Activated naive CD8-positive, alpha-beta T cell treated with anti-CD3 and anti-CD28 coated beads, Interleukin-2, amount 50 U/mL, for 24 hours (primary cell): ENCODE results near the gene SFT2D2.
"Not testable (repeated sequence)": the region's sequence is repeated elsewhere in the genome, so short reads cannot be mapped to it uniquely, and the experiment has no call there.

Experiments used
- ATAC-seq: fragments of 150-1000 bp; cut with Tn5 transposase; one replicate; pipeline ENCODE4 v1.10.0; 2021
- DNase-seq: peaks from one replicate; pipeline ENCODE4 v3.0.0; 2021
- H3K27ac Mint-ChIP-seq: one replicate; pipeline ENCODE4 v1.8.0; 2021; ENCODE audit warnings: mild to moderate bottlenecking, mixed read lengths
- H3K27me3 Mint-ChIP-seq: one replicate; pipeline ENCODE4 v1.8.0; 2021; ENCODE audit warnings: mixed read lengths
- H3K36me3 Mint-ChIP-seq: one replicate; pipeline ENCODE4 v1.8.0; 2021; ENCODE audit warnings: low read depth, mixed read lengths
- H3K4me1 Mint-ChIP-seq: one replicate; pipeline ENCODE4 v1.8.0; 2021; ENCODE audit warnings: mixed read lengths
- H3K4me3 Mint-ChIP-seq: one replicate; pipeline ENCODE4 v1.8.0; 2021; ENCODE audit warnings: mild to moderate bottlenecking, moderate library complexity, mixed read lengths
- H3K9me3 Mint-ChIP-seq: one replicate; pipeline ENCODE4 v1.8.0; 2021; ENCODE audit warnings: mixed read lengths

Gene SFT2D2

DNA sequence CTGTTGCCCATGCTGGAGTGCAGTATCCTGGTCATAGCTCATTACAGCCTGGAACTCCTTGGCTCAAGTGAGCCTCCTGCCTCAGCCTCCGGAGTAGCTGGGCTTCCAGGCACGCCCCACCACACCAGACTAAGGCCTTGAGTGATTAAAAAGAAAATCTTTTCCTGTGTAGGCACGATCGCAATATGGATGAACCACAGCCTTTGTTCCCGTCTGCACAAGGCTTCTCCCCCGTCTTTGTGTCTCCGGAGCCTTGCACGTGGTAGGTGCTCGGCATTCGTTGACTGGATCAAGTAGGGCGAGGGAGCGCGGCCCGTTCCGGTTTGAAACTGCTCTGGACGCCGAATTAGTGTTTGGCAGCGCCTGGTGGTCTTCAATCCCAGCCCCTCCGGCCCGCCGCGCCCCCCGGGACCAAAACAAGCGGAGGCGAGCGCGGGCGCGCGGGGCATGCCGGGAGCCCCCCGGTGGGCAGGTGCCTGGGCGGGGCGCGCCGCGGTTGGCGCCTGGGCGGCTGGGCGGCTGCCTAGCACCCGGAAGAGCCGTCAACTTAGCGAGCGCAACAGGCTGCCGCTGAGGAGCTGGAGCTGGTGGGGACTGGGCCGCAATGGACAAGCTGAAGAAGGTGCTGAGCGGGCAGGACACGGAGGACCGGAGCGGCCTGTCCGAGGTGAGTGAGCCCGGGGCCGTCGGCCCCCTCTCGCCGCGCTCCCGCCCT, at the start of gene SFT2D2:
Gene SFT2D2, plus strand, starts transcription at position 529 of the 715 bp plus-strand sequence. Its CDS starts 76 bp downstream, at position 605.
- H3K4me3 Mint-ChIP-seq: peak within 1 kb of the TSS; percentile 92
- H3K4me1 Mint-ChIP-seq: peaks cover 53% of the 10 kb centered on the region
- peaks cover 5% of the 10 kb centered on the region for H3K27me3 Mint-ChIP-seq
- ATAC-seq (peak; percentile 90), DNase-seq (peak; percentile 82)
- H3K27ac Mint-ChIP-seq: peak within 1 kb of the TSS; percentile 80
- peaks cover 26% of the 10 kb centered on the region for H3K36me3 Mint-ChIP-seq
- no peaks in the 10 kb centered on the region for H3K9me3 Mint-ChIP-seq

DNA sequence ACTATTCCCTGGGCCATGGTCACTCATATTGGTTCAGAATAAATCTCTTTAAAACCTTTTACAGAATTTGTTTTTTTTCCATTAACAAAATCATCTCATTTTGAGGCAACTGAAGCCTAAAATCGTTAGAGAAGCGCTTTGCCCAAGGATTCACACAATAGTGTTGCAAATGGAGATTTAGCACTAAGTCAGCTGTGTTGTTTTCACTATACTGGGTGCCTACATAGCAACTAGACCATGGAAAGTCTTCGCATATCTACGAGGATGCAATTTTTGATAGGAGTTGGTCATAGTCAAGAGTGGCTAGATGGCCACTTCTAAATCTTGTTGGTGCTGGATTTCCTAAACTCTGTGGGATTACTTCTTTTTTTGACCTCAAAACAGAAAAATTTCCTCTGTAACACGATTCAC, 47.6 kb upstream of the SFT2D2 start:
- H3K9me3 Mint-ChIP-seq: no peaks in the 10 kb centered on the region
- peaks cover 6% of the 10 kb centered on the region for H3K4me1 Mint-ChIP-seq
- no peak overlapping the region for H3K4me3 Mint-ChIP-seq
- DNase-seq (no peak), ATAC-seq (no peak)
- no peak overlapping the region for H3K27ac Mint-ChIP-seq
- peaks cover 5% of the 10 kb centered on the region for H3K27me3 Mint-ChIP-seq
- no peaks in the 10 kb centered on the region for H3K36me3 Mint-ChIP-seq

DNA sequence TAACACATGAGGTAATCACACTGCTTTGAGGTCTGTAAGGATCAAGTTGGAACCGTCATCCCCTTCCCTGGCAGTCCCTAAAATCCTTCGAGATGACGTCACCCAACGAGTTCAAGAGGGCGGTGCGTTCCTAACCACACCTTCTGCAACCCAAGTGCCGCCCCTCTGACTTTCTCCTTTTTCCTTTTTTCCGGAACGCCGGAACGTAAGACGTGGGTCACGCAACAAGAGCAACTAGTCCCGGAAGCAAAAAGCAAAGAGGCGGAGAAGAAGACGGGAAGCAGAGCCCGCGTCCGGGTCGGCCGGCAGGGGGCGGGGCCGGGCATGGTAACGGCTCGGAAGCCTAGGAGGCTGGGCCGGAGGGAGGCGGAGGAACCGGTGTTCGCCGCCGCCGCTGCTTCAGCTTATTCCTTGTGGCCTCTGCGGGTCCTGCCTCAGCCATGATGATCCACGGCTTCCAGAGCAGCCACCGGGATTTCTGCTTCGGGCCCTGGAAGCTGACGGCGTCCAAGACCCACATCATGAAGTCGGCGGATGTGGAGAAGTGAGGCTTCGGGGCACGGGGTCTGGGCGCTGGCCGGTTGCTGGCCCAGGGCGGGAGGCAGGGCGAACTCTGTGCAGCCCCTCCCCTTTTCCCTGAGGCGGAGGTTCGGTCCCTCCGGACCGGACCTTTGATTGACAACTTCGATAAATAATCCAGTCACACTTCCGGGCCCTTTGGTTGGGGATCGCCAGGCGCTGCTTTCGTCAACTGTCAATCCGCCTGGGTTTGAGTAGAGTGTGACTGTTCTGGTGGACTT, 47.0 kb upstream of the SFT2D2 start, which contains the start of gene TIPRL:
Gene TIPRL, plus strand, starts transcription at position 325 of the 800 bp plus-strand sequence. Its CDS starts 116 bp downstream, at position 441.
- H3K27me3 Mint-ChIP-seq: peaks cover 2% of the 10 kb centered on the region
- peaks cover 1% of the 10 kb centered on the region for H3K36me3 Mint-ChIP-seq
- no peak within 1 kb of the TSS for H3K27ac Mint-ChIP-seq
- H3K4me1 Mint-ChIP-seq: peaks cover 9% of the 10 kb centered on the region
- H3K9me3 Mint-ChIP-seq: no peaks in the 10 kb centered on the region
- DNase-seq (peak; percentile 95), ATAC-seq (peak; percentile 89)
- no peak within 1 kb of the TSS for H3K4me3 Mint-ChIP-seq

DNA sequence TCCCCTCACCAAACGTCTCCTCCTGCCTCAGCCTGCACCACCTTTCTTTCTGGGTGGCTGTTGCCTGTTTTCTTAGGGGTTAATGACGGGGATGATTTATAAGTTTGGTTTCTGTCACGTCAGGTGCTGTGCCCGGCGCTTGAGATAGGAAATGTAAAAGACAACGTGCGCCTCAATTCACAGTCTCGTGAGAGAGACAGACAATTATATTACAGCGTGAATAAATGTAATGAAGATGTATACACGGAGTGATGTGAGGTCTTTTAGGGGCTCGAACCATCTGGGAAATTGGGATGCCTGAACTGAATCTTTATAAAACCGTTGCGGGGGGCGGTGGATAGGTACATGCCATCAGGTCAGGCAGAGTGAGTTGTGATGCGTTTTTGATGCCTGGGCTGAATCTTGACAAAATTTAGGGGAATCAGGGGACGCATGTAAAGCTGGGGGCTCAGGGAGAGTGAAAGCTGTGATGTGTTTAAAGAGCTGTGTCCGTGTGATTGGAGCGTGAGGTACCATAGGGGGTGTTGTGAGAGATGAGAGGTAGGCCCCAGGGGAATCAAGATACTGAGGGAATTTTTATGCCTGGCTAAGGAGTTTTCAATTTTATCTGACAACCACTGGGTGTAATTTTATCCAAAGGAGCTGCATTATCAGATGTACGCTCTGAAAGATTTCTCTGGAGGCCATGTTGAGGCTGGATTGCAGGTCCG, 46.2 kb upstream of the SFT2D2 start:
- H3K27me3 Mint-ChIP-seq: no peaks in the 10 kb centered on the region
- H3K4me3 Mint-ChIP-seq: no peak overlapping the region
- peaks cover 10% of the 10 kb centered on the region for H3K4me1 Mint-ChIP-seq
- ATAC-seq (peak; percentile 9), DNase-seq (peak; percentile 12)
- no peaks in the 10 kb centered on the region for H3K9me3 Mint-ChIP-seq
- H3K36me3 Mint-ChIP-seq: peaks cover 2% of the 10 kb centered on the region
- no peak overlapping the region for H3K27ac Mint-ChIP-seq

DNA sequence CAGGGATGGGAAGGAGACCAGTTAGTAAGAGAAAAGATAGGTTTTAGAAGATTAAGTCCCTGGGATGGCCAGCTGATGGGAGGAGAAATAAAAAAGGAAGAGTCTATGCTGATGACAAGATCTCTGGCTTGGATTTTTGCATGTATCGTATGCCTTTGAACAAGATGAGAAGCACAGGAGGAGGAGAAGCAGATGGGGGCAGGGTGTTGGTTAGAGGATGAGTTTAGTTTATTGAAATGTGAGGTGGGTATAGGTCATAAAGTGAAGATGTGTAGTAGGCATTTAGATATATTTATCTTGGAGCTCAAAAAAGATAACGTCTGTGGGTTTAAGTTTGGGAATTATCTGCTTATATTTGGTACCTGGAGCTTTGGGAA, 45.7 kb upstream of the SFT2D2 start:
- ATAC-seq (no peak), DNase-seq (peak; percentile 14)
- Mint-ChIP-seq H3K27ac (no peak overlapping the region), H3K4me1 (peaks cover 10% of the 10 kb centered on the region), H3K27me3 (no peaks in the 10 kb centered on the region), H3K9me3 (no peaks in the 10 kb centered on the region), H3K4me3 (no peak overlapping the region), H3K36me3 (peaks cover 6% of the 10 kb centered on the region)

DNA sequence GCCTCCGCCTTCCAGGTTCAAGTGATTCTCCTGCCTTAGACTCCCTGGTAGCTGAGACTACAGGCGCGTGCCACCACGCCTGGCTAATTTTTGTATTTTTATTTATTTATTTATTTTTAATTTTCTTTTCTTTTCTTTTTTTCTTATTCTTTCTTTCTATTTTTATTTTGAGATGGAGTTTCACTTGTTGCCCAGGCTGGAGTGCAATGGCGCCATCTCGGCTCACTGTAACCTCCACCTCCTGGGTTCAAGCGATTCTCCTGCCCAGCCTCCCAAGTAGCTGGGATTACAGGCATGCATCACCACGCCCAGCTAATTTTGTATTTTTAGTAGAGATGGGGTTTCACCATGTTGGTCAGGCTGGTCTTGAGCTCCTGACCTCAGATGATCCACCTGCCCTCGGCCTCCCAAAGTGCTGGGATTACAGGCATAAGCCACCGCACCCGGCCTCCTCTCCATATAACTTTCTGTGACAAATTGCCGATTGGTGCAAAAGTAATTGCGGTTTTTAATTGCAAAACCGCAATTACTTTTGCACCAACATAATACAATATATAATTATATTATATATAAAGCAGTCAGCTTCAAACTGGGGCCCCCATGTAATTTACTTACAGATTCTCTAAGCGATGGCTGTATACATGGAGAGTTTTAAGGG, 44.6 kb upstream of the SFT2D2 start:
- H3K4me1 Mint-ChIP-seq, DNase-seq, H3K27ac Mint-ChIP-seq, H3K9me3 Mint-ChIP-seq, ATAC-seq, H3K4me3 Mint-ChIP-seq, H3K27me3 Mint-ChIP-seq: not testable (repeated sequence)
- H3K36me3 Mint-ChIP-seq: peaks cover 11% of the 10 kb centered on the region

DNA sequence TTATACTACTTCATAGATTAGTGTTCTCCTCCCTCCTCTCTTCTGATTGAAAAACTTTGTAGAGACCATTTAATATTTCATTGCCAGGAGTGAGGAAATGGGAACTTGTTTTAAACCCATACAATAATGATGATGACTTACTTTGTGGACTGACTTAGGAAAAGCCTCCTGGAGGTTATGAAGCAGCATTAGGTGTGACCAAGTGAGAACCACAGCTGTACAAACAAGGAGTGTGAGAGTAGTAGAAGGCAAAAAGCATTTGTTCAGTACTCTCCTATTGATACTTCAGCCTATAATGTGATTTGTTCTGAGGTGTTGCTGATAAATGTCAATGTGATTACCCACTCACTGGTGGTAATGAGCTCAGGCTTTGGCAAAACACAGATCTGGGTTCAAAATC, 38.6 kb upstream of the SFT2D2 start:
- H3K4me1 Mint-ChIP-seq: peaks cover 5% of the 10 kb centered on the region
- H3K4me3 Mint-ChIP-seq: no peak overlapping the region
- no peaks in the 10 kb centered on the region for H3K9me3 Mint-ChIP-seq
- H3K36me3 Mint-ChIP-seq: peaks cover 45% of the 10 kb centered on the region
- no peak overlapping the region for H3K27ac Mint-ChIP-seq
- ATAC-seq (no peak), DNase-seq (no peak)
- no peaks in the 10 kb centered on the region for H3K27me3 Mint-ChIP-seq

DNA sequence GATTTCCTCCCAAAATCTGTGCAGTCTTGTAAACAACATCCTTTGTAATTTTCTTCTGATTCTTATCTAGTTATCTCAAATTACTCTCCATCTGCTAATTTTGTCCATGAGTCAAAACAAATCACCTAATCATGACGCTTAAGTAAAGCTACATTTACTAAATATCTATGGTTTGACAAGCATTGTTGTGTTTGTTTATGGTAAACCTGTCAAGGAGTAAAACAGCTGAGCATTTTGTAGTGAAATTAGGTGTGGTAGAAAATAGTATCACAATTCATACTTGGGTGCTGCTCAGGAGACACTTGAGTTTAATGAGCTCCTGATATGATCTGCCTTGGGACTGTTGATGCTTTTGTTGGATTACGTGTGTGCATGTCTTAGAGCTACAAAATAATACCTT, 35.4 kb upstream of the SFT2D2 start:
- ATAC-seq (no peak), DNase-seq (no peak)
- H3K27ac Mint-ChIP-seq: no peak overlapping the region
- H3K4me3 Mint-ChIP-seq: no peak overlapping the region
- no peaks in the 10 kb centered on the region for H3K27me3 Mint-ChIP-seq
- H3K4me1 Mint-ChIP-seq: no peaks in the 10 kb centered on the region
- H3K9me3 Mint-ChIP-seq: no peaks in the 10 kb centered on the region
- H3K36me3 Mint-ChIP-seq: peaks cover 53% of the 10 kb centered on the region

DNA sequence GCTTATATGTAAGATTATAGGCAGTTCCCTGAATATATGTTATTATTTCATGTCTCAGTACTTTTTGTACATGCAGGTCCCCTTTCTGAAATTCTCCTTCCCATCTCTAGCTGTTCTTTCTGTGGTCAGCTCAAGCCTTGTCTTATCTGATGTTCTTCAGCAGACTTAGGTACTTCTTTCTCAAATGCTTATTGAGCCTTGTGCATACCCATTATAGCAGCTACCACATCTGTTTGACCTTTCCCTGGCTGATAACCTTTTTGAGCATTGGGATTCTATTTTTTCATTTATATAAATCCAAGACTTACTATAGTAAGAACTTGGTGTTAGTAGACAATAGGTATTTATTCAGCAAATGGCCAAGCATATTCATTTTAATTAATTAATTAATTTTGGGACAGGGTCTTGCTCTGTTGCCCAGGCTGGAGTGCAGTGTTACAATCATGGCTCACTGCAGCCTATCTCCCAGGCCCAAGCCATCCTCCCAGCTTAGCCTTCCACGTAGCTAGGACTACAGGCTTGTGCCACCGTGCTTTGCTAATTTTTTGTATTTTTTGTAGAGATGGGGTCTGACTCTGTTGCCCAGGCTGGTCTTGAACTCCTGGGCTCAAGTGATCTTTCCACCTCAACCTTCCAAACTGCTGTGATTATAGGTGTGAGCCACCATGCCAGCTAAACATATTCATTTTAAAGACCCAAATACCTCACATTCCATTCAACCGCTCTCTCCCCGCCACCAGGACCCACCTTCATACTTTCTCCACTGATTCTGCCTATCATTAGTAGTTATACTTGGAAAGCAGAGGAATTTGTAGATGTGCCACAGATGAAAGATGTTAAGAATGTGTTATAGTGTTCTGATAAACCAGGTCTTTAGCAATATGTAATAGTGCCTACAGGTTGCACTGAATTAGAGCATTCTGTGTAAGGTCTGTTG, 30.3 kb upstream of the SFT2D2 start:
- no peaks in the 10 kb centered on the region for H3K4me1 Mint-ChIP-seq
- no peaks in the 10 kb centered on the region for H3K9me3 Mint-ChIP-seq
- ATAC-seq (no peak), DNase-seq (no peak)
- no peaks in the 10 kb centered on the region for H3K27me3 Mint-ChIP-seq
- H3K4me3 Mint-ChIP-seq: no peak overlapping the region
- H3K36me3 Mint-ChIP-seq: peaks cover 53% of the 10 kb centered on the region
- no peak overlapping the region for H3K27ac Mint-ChIP-seq

DNA sequence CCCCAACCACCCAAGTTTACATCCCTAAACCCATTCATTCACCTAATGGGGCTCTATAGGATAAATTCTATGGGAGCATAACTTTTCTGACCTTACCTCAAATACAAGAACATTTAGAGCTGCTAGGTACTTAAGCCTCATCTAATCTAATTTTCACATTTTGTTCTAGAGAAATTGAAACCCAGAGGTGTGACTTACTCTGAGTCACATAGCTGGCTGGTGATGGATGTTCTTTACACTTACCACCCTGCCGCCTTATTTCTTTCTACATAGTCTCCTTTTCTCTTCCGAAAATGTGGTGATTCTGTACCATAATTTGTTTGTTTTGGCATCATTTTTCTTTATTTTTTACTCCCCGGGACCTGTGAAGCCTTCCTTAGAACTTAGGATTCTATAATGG, 26.7 kb upstream of the SFT2D2 start:
- H3K36me3 Mint-ChIP-seq: peaks cover 61% of the 10 kb centered on the region
- no peak overlapping the region for H3K4me3 Mint-ChIP-seq
- H3K27me3 Mint-ChIP-seq: no peaks in the 10 kb centered on the region
- no peak for DNase-seq
- no peak for ATAC-seq
- no peaks in the 10 kb centered on the region for H3K9me3 Mint-ChIP-seq
- no peaks in the 10 kb centered on the region for H3K4me1 Mint-ChIP-seq
- H3K27ac Mint-ChIP-seq: no peak overlapping the region

DNA sequence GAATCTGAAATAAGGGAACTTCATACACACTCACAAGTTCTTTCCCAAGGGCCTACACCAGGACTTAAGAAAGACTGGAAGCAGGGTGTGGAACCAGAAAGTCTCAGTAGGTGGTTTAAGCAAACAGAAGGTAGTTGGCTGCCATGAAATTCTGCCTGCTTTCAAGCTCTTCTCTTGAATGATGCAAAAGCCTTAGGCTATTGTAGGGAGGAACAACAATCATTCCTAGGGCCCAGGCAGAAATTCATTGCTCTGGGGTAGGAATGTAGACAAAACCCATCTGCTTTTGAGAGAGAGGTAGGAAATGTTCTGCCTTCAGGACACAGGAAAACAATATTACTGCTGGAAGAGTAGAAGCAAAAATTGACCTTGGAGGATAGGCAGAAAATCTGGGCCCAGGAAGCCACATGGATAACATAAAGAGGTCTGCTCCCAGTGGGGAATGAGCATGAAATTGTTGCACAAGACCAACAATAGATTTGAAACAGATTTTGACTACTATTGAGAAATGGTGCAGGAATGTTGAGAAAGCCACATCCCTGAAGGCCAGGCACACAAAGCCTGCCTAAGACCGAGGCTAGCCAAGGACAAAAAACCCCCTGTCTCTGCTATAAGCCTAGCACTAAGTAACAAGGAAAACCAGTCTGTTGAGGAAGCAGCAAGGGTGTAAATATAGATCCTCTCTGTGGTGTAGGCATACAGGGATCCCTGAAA, 22.7 kb upstream of the SFT2D2 start:
- Mint-ChIP-seq H3K9me3 (peaks cover 7% of the 10 kb centered on the region), H3K4me3 (no peak overlapping the region), H3K36me3 (peaks cover 56% of the 10 kb centered on the region), H3K4me1 (no peaks in the 10 kb centered on the region), H3K27ac (no peak overlapping the region), H3K27me3 (no peaks in the 10 kb centered on the region)
- no peak for ATAC-seq
- DNase-seq: no peak

DNA sequence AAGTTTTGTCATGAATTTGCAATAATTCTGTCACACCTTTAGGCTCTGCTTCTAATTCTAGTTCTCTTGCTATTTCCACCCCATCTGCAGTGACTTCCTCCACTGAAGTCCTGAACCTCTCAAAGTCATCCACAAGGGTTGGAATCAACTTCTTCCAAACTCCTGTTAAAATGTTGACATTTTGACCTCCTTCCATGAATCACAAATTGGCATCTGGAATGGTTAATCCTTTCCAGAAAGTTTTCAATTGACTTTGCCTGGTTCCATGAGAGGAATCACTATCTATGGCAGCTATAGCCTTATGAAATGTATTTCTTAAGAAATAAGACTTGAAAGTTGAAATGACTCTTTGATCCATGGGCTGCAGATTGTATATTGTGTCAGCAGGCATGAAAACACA, 19.7 kb upstream of the SFT2D2 start:
- H3K36me3 Mint-ChIP-seq: peaks cover 44% of the 10 kb centered on the region
- H3K27me3 Mint-ChIP-seq: no peaks in the 10 kb centered on the region
- H3K9me3 Mint-ChIP-seq: peaks cover 12% of the 10 kb centered on the region
- no peak overlapping the region for H3K27ac Mint-ChIP-seq
- DNase-seq (no peak), ATAC-seq (no peak)
- H3K4me1 Mint-ChIP-seq: no peaks in the 10 kb centered on the region
- H3K4me3 Mint-ChIP-seq: no peak overlapping the region

DNA sequence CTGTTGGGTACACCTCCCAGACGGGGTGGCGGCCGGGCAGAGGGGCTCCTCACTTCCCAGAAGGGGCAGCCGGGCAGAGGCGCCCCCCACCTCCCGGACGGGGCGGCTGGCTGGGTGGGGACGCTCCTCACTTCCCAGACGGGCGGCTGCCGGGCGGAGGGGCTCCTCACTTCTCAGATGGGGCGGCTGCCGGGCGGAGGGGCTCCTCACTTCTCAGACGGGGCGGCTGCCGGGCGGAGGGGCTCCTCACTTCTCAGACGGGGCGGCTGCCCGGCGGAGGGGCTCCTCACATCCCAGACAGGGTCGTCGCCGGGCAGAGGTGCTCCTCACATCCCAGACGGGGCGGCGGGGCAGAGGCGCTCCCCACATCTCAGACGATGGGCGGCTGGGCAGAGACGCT, 18.1 kb upstream of the SFT2D2 start:
- Mint-ChIP-seq H3K36me3 (peaks cover 32% of the 10 kb centered on the region), H3K9me3 (peaks cover 17% of the 10 kb centered on the region)
- ATAC-seq, H3K27me3 Mint-ChIP-seq, H3K27ac Mint-ChIP-seq, DNase-seq, H3K4me1 Mint-ChIP-seq, H3K4me3 Mint-ChIP-seq: not testable (repeated sequence)
